NCI-H2196 (cell line): Measurements from ENCODE around the gene WDFY3.

Experiments used
- DNase-seq: peaks from one replicate; lab custom pipeline; 2025; ENCODE audit not compliant: unreplicated experiment; lab: John Stamatoyannopoulos, UW

Gene WDFY3

GRCh38 chr4:84954982-84955567 is 11.4 kb downstream of the WDFY3 start:
- DNase-seq: no peak

GRCh38 chr4:84952776-84953175 is 13.7 kb downstream of the WDFY3 start:
- DNase-seq: no peak

GRCh38 chr4:84952004-84952403 is 14.5 kb downstream of the WDFY3 start:
- DNase-seq: no peak

DNA sequence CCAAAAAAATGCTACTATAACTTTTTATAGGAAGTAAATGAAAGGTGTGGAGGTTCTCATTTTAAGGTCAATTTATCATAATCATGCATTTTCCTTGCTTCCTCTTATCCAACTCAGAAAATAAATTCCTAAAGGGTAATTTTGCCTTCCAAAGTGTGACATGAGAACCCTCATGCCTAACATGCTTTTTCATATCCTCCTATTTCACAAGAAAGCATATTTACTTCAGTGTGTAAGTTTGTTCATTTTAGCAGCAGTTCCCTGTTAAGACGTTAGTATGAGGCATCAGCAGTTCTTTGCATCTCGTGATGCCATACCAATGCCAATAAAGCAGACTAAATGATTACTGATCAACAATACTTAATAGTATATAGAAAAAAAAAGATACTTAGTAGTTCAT is 18.4 kb downstream of the WDFY3 start:
- DNase-seq: no peak

- no peak for DNase-seq
These were observed 21.5 kb downstream of the WDFY3 start for GRCh38 chr4:84944947-84945346.

DNA sequence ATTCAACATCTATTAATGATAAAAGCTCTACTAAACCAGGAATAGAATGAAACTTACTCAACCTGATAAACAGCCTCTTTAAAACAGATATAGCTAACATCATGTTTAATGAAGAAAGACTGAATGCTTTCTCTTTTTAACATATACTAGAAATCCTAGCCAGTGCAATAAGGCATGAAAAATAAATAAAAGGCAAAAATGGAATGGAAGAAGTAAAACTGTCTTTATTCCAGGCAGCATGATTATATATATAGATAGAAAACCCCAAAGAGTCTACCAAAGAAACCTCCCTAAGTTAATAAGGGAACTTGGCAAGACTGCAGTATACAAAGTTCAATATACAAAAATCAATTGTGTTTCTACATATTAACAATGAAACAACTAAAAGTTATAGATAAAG is 25.5 kb downstream of the WDFY3 start:
- DNase-seq: no peak

DNA sequence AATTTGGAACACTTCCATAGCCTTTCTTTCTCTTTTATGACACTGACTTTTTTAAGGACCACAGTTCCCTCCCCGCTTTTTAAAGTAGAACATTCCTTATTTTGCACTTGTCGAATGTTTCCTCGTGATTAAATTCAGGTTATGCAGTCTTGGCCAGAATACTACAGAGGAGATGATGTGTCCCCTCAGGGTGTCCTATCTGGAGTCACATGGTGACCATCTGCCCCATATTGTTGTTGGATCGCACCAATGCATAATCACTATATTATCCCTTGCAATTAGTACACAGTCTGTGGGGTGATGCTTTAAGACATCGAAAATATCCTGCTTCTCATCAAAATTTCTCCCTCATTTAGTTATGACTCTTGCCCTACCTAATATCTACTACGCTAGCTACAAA is 27.4 kb downstream of the WDFY3 start:
- no peak for DNase-seq

DNA sequence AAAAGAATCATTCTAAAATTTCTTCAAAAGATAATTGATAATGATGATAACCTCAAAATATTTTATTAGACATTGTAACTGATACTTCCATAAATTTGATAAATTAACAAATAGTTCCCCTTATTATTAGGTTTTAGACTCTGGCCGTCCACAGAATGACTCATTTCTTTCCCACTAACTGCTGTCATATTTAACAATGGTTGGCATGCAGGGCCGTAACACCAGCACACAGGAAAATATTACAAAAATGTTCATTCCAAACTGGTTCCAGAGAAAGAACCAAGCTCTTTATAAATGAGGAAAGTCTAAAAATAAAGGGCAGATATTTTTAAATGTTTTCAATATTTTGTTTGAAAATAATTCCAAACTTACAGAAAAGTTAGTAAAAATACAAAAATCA is 28.2 kb downstream of the WDFY3 start:
- DNase-seq: no peak

- DNase-seq: no peak
These were observed 29.0 kb downstream of the WDFY3 start for GRCh38 chr4:84937381-84937977.

DNA sequence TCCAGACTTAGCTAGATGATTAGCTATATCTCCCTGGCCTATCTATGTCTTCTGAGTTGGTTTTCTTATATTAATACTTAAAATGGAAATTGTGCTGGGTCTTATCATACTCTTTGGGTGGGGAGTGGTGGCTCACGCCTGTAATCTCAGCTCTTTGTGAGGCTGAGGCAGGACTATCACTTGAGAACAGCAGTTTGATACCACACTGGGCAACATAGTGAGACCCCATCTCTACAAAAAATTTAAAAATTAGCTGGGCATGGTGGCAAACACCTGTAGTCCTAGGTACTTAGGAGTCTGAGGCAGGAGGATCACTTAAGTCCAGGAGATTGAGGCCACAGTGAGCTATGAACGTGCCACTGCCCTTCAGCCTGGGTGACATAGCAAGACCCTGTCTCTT is 30.4 kb downstream of the WDFY3 start:
- DNase-seq: no peak

- no peak for DNase-seq
These were observed 34.0 kb downstream of the WDFY3 start for GRCh38 chr4:84932462-84932861.

GRCh38 chr4:84931961-84932360 is 34.5 kb downstream of the WDFY3 start:
- DNase-seq: no peak

DNA sequence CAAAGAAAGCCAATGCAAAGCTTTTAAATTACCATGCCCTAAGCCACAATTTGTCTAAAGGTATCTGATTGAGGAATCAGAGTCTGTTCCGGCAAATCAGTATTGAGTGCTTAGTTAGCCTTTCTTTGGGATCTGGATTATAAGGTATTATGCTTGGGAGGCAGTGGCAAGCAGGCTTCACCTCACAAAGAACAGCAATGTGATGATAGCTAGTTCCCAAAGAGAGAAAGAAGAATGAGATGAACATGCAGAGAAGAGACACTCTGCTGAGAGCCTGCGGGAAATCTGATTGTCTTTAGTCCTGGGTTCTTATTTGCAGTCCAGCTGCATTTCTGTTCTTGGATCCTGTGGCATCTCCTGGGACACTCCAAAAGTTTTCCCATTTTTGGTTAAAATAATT is 35.2 kb downstream of the WDFY3 start:
- DNase-seq: no peak

DNA sequence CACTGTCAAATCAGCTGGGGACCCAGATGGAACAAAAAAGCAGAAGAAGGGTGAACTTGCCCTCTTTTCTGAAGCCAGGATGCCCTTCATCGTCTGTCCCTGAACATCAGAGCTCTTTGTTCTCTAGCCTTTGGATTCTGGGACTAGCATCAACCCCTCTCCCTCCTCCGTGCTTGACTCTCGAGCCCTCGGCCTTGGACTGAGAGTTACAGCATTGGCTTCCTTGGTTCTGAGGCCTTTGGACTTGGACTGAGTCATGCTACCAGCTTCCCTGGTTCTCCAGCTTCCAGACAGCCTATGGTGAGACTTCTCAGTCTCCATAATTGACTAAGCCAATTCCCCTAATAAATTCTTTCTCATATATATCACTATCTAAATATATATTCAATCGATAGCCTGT is 38.4 kb downstream of the WDFY3 start:
- no peak for DNase-seq

DNA sequence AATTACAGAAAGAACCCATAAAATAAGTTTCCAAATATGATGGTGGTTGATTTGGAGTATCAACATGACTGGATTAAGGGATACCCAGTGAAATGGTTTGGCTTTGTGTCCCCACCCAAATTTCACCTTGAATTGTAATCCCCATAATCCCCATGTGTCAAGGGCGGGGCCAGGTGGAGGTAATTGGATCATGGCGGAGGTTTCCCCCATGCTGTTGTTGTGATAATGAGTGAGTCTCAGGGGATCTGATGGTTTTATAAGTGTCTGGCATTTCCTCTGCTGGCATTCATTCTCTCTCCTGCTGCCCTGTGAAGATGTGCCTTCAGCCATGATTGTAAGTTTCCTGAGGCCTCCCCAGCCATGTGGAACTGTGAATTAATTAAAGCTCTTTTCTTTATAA is 39.1 kb downstream of the WDFY3 start:
- DNase-seq: no peak

- DNase-seq: no peak
These were observed 40.9 kb downstream of the WDFY3 start for GRCh38 chr4:84925558-84925957.

- no peak for DNase-seq
These were observed 42.1 kb downstream of the WDFY3 start for GRCh38 chr4:84924434-84924833.

DNA sequence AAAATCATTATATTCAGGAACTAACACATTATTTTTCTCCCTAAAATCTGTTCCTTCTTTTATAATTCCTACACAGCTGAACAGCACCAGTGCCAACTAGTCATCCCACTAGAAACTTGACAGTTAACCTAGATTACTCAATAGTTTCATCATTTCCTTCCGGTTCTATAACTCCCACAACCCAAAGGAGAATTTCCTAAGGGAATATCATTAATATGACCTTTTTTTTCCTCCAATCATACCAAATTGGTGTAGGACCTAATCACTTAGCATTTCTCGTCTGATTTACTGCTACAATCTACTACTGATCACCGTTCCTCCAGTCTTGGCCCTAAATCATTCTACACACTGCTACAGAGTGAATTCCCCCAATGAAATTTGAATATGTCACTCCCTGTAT is 45.9 kb downstream of the WDFY3 start:
- no peak for DNase-seq

- DNase-seq: no peak
These were observed 48.5 kb downstream of the WDFY3 start for GRCh38 chr4:84917869-84918600.

DNA sequence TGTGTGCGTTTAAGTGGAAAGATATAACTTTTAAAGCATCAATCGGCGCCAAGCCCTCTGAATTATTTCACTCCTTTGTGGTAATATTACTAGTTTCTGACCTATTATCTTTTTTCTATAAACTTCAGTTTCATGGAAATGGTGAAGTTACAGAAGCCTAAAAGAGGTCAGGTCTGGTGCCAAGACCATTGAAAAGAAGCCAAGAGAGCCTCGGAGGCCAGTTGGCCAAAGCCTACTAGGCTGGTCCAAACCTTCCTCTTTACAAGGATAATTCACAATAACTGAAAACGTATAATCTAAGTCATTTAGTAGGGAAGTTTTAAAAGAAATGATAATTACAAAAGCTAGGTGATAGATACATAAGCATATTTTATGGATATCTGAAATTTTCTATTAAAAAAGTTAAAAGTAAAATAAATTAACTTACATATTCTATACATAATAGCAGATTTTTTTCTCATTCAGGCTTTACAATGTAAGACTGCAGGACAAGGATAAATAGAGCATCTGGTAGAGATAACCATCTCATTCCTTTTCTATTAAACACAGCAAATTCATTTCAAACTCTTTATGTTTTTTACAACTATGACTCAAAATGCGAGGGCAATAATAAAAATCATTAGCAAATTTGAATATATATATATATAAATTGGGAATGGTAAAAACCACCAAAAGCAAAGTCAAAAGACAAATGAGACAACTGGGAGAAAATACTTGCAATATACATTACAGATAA is 49.2 kb downstream of the WDFY3 start:
- DNase-seq: no peak

- no peak for DNase-seq
These were observed 50.3 kb downstream of the WDFY3 start for GRCh38 chr4:84916227-84916626.

DNA sequence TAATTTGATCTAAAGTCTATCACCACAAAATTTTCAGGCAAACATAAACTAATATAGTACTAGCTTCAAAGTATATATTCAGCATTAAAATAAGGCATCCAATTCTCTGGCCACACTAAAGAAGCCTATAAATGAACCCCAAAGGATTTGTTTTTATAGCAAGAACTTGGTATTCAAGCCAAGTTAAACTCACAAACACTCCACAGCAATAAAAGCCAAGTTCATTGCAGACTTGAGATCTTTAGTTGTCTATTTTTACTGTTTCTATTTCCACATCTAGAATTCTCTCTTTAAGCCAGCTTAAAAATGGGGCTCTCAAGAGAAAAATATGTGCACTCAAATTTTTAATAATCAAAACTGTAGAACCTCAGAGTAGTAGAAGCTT is 51.1 kb downstream of the WDFY3 start:
- no peak for DNase-seq
